NCI-H2081 treated with DMSO at 0.1 percent for 48 hours (cell line): ENCODE data around the gene KRTAP24-1.

ENCODE experiments used
- DNase-seq: peaks from one replicate; lab custom pipeline; 2025; lab: John Stamatoyannopoulos, UW

Gene KRTAP24-1

DNA sequence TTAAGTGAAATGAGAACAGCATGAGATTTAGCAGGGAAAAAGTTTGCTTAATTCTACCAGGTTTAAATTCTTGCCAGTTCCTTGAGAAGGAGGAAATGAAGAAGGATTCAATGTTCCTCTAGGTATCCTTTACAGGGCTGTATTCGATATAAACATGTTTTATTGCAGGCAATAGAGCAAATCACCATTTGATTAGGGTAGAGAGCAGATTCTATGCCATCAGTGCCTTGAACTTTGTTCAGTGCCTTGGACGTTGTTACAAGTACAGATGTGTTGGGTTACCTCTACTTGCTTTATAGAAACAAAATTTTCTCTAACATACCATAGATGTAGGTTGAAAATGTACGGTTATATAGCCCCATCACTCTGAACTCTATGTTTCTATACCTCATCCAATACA is 48.7 kb downstream of the KRTAP24-1 start:
- no peak for DNase-seq

DNA sequence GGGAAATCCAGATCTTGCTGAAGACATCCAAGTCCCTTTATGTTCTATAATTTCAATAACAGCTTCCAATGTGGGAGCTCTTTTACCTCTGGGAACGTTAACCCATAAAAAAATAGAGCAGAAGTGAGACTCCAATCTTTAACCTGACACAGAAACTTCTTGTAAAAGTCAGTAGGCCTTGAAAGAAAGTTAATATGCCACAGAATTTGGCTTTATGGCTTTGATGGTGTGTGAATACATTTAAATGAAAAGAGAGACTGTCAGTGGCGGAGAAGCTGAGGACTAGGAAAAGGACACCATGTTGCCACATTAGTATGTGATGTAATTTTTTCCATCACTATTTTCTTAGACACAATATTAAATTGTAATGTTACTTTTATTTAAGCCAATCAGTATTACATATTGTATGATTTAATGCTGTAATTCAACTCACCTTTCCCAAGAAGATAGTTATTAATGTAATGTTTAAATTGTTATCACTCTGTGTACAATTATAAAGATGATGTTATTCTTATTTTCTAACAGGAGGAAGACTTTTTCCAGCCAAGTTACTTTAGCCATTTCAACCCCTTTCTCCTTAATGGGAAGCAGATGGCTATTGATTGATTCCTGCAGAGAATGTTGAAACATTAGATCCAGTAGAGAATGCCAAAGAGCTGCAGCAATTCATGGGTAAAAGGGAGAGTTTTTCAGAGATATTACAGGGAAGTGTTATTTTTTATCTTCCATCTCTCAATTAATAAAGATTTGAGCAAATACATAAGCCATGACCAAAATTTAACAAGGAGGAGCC is 49.3 kb downstream of the KRTAP24-1 start:
- no peak for DNase-seq

DNA sequence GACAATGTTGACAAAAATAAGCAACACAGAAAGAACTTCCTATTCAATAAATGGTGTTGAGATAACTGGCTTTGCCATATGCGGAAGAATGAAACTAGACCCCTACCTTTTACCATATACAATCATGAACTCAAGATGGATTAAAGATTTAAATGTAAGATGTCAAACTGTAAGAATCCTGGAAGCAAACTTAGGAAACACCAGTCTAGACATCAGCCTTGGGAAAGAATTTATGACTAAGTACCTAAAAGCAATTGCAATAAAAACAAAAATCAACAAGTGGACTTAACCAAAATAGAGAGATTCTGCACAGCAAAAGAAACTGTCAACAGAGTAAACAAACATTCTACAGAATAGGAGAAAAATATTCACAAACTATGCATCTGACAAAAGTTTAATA is 50.7 kb downstream of the KRTAP24-1 start:
- DNase-seq, result no peak
